Right lobe of liver (tissue), 6 donors: ENCODE data around the gene MTG1. TPM values are rescaled to one million over a fixed set of nuclear protein-coding genes. Genes with fewer than 3 reads are reported as not detected.

Experiments used
- ATAC-seq, 4 donors: fragments of 200-7000 bp; cut with Tn5 transposase; one replicate each; pipeline ENCODE4 v1.9.1; 2020; ENCODE audit warnings: mild to moderate bottlenecking in 4 of 4, moderate library complexity in 4 of 4
- DNase-seq, 3 donors: peaks; one replicate each; pipeline ENCODE4 v3.0.0-alpha.2; 2020
- H3K27ac ChIP-seq, 3 donors: fragments of 200-600 bp; one replicate each; pipeline ENCODE4 v1.8.0; 2022
- H3K27me3 ChIP-seq, 2 donors: fragments of 200-600 bp; one replicate each; pipeline ENCODE4 v1.8.0; 2022
- H3K36me3 ChIP-seq, 4 donors: fragments of 200-600 bp; sonication (generic) in 1 of 4; one replicate each; pipeline versions ENCODE4 v1.5.1 to v1.8.0; 2017 to 2022; ENCODE audit warnings: control low read depth in 1 of 4
- H3K4me1 ChIP-seq, 4 donors: fragments of 200-600 bp; sonication (generic) in 1 of 4; one replicate each; pipeline versions ENCODE4 v1.5.1 to v1.8.0; 2017 to 2022; ENCODE audit warnings: control low read depth in 1 of 4
- H3K4me3 ChIP-seq, 3 donors: fragments of 200-600 bp; one replicate each; pipeline ENCODE4 v1.8.0; 2022
- H3K9me3 ChIP-seq, 4 donors: fragments of 200-600 bp; sonication (generic) in 1 of 4; one replicate each; pipeline versions ENCODE4 v1.5.1 to v1.8.0; 2017 to 2022; ENCODE audit warnings: control low read depth in 1 of 4
- CTCF ChIP-seq, 4 donors: fragments of 200-600 bp in 3 of 4; fragments of 450-650 bp in 1 of 4; IDR thresholded peaks; one replicate each; pipeline versions ENCODE4 v1.5.1 to v1.8.0; 2016 to 2022; ENCODE audit warnings: antibody characterized with exemption in 4 of 4, mild to moderate bottlenecking in 2 of 4
- POLR2A ChIP-seq: fragments of 450-650 bp; IDR thresholded peaks from one replicate; pipeline ENCODE4 v1.6.1; 2017; ENCODE audit warnings: antibody characterized with exemption, mild to moderate bottlenecking
- WGBS: methylation state at CpG from one replicate; pipeline ENCODE4 v1.1.6; 2018; ENCODE audit warnings: low coverage, low lambda C conversion rate; ENCODE audit not compliant: insufficient coverage; ENCODE audit errors: missing lambda C conversion rate; 5-methylcytosine and 5-hydroxymethylcytosine counted together
- intact Hi-C, 2 donors: fragments of 100-400 bp; cut with DNase I; formaldehyde crosslinking; loops; one replicate each; pipeline versions ENCODE4 v1.11.2 to v1.14.1; 2022
- total RNA-seq, 6 experiments: library from RNA; depleted of rRNA in 2 of 6; stranded (reverse); fragments of >200 nt in 2 of 6; fragmentation: NEBNext Ultra II Directional in 3 of 6; extraction: Animal tissue kit (Norgen Biotek cat#: 25700) in 3 of 6; gene quantifications; one replicate each; pipeline versions ENCODE4 v1.1.0 to v1.2.4, GENCODE V29; 2016 to 2023
- donor health status: DM: no; HTN: yes; CAD: no.
- donor health status: DM: no; HTN: no; CAD: no.
- donor health status: DM: no; HTN: no; CAD: no.
- donor health status: DM: no; HTN: yes; CAD: no.
- donor health status: DM: no; HTN: yes; CAD: no.

MTG1 gene
- total RNA-seq, 6 experiments from 2014 or later, result 25.1 to 45.7 (median 34.5) TPM

GRCh38 chr10:133379152-133379800, 14.7 kb upstream of the MTG1 start, which contains the start of gene PAOX:
Gene PAOX, plus strand, starts transcription at chr10:133379262. Its CDS starts 55 bp downstream, at chr10:133379317.
- Histone ChIP-seq H3K27me3 (no peaks in the 10 kb centered on the region), H3K36me3 (no peaks in the 10 kb centered on the region), H3K27ac (peak within 1 kb of the TSS; percentile 66 to 90 (median 86)), H3K9me3 (no peaks in the 10 kb centered on the region), H3K4me1 (peaks cover 0 to 19% (median 5%) of the 10 kb centered on the region in 4 donors), H3K4me3 (peak within 1 kb of the TSS; percentile 86 to 92 (median 91))
- DNase-seq, result peak; percentile 85 to 86 (median 85)
- 4% methylated on average over 20 of the region's 78 CpGs for WGBS
- ATAC-seq, result peak; percentile 54 to 63 (median 62)
- intact Hi-C loops, result loop anchor here in 1 of 2 donors (10.0 kb wide), 1 partner anchor 54 kb away; no protein-coding TSS in a partner anchor
- TF ChIP-seq POLR2A (peak; percentile 64), CTCF (IDR thresholded peaks at IDR 0.05) (no peak)

- peak in 1 of 3 donors; percentile 41 for DNase-seq
- ATAC-seq, result peak in 1 of 4 donors; percentile 2
- no peak for TF ChIP-seq CTCF (IDR thresholded peaks at IDR 0.05)
- no peak for TF ChIP-seq POLR2A
- Histone ChIP-seq H3K27me3 (no peaks in the 10 kb centered on the region), H3K36me3 (no peaks in the 10 kb centered on the region), H3K9me3 (no peaks in the 10 kb centered on the region), H3K4me3 (peak overlapping the region; percentile 86 to 91 (median 88)), H3K27ac (peak overlapping the region in 1 of 3 donors; percentile 63), H3K4me1 (peaks cover 0 to 14% (median 4%) of the 10 kb centered on the region in 4 donors)
- WGBS, result 100% methylated on average over 4 of the region's 36 CpGs
- intact Hi-C loops, result loop anchor here in 1 of 2 donors (10.0 kb wide), 1 partner anchor 55 kb away; no protein-coding TSS in a partner anchor
Observed at GRCh38 chr10:133379801-133380666, 13.9 kb upstream of the MTG1 start.

GRCh38 chr10:133381036-133381435, 12.9 kb upstream of the MTG1 start:
- H3K36me3 ChIP-seq, result no peaks in the 10 kb centered on the region
- no peaks in the 10 kb centered on the region for H3K9me3 ChIP-seq
- ATAC-seq, result no peak
- no peak for DNase-seq
- intact Hi-C loops, result no loop called here
- H3K4me1 ChIP-seq, result peaks cover 0 to 14% (median 4%) of the 10 kb centered on the region in 4 donors
- no CpG with 5 or more reads among the region's 8 CpGs for WGBS
- H3K4me3 ChIP-seq, result no peak overlapping the region
- H3K27me3 ChIP-seq, result no peaks in the 10 kb centered on the region
- TF ChIP-seq POLR2A (no peak), CTCF (IDR thresholded peaks at IDR 0.05) (no peak)
- H3K27ac ChIP-seq, result no peak overlapping the region

GRCh38 chr10:133383551-133383950, 10.4 kb upstream of the MTG1 start:
- Histone ChIP-seq H3K4me1 (peaks cover 0 to 9% (median 3%) of the 10 kb centered on the region in 4 donors), H3K4me3 (no peak overlapping the region)

More at GRCh38 chr10:133383551-133383950, 10.4 kb upstream of the MTG1 start:
- TF ChIP-seq POLR2A, result no peak
- no peak for TF ChIP-seq CTCF (IDR thresholded peaks at IDR 0.05)
- H3K27ac ChIP-seq, result no peak overlapping the region
- H3K27me3 ChIP-seq, result no peaks in the 10 kb centered on the region
- ATAC-seq, result no peak
- no peaks in the 10 kb centered on the region for H3K9me3 ChIP-seq
- H3K36me3 ChIP-seq, result no peaks in the 10 kb centered on the region
- DNase-seq, result peak in 1 of 3 donors; percentile 2
- 91% methylated on average over 4 of the region's 4 CpGs for WGBS
- intact Hi-C loops, result no loop called here
